K562 (cell line): ENCODE data around the gene WDR18. TPM values are rescaled to one million over a fixed set of nuclear protein-coding genes. Genes with fewer than 3 reads are reported as not detected.

ENCODE experiments used
- CTCFL ChIP-seq: IDR thresholded peaks from 2 replicates; pipeline ENCODE4 v1.6.1; 2011; ENCODE audit warnings: borderline replicate concordance, low read depth, mild to moderate bottlenecking, moderate library complexity, low read length; ENCODE audit not compliant: insufficient read depth, poor library complexity, severe bottlenecking
- DLX4 ChIP-seq: fragments of 250-450 bp; sonication (Bioruptor Pico); IDR thresholded peaks from 2 replicates; pipeline ENCODE4 v1.6.1; 2021; ENCODE audit warnings: mild to moderate bottlenecking
- ELF1 ChIP-seq: fragments of 200-800 bp; sonication (Bioruptor generic); IDR thresholded peaks from 2 replicates; pipeline ENCODE4 v1.6.1; 2016; ENCODE audit warnings: missing genetic modification characterization, missing compliant biosample characterization
- ETV1 ChIP-seq: fragments of 450-650 bp; conservative IDR thresholded peaks from 2 replicates; pipeline ENCODE4 v1.6.1; 2016; ENCODE audit warnings: missing genetic modification characterization, control low read depth, low read depth, missing compliant biosample characterization
- ETV6 ChIP-seq, 3 experiments: fragments of 150-350 bp in 1 of 3; sonication (generic) in 1 of 3; formaldehyde crosslinking in 1 of 3; IDR thresholded peaks; 2 replicates each; pipeline versions ENCODE4 v1.6.1 to v1.8.0; 2014 to 2022; ENCODE audit warnings: borderline replicate concordance in 2 of 3, low read depth in 2 of 3, antibody characterized with exemption in 1 of 3, low read length in 1 of 3, mild to moderate bottlenecking in 1 of 3, missing genetic modification reagents in 1 of 3
- FOXJ3 ChIP-seq: sonication (generic); formaldehyde crosslinking; IDR thresholded peaks from 2 replicates; pipeline ENCODE4 v1.4.0; 2020; ENCODE audit warnings: mild to moderate bottlenecking, missing genetic modification reagents
- HMG20A ChIP-seq: fragments of 450-650 bp; formaldehyde crosslinking; conservative IDR thresholded peaks from 2 replicates; pipeline ENCODE4 v1.4.0; 2020; ENCODE audit warnings: mild to moderate bottlenecking, mixed read lengths
- JUNB ChIP-seq: fragments of 450-650 bp; formaldehyde crosslinking; conservative IDR thresholded peaks from 2 replicates; pipeline ENCODE4 v1.4.0; 2020; ENCODE audit warnings: mild to moderate bottlenecking
- LEF1 ChIP-seq: fragments of 450-650 bp; IDR thresholded peaks from 2 replicates; pipeline ENCODE4 v1.6.1; 2016; ENCODE audit warnings: mild to moderate bottlenecking
- MYBL2 ChIP-seq, 2 experiments: fragments of 450-650 bp in 1 of 2; sonication (generic) in 1 of 2; formaldehyde crosslinking in 1 of 2; IDR thresholded peaks; 2 replicates each; pipeline versions ENCODE4 v1.6.1 to v1.8.1; 2017 to 2022; ENCODE audit warnings: borderline replicate concordance in 1 of 2, inconsistent platforms in 1 of 2, low read depth in 1 of 2, mild to moderate bottlenecking in 1 of 2, missing genetic modification reagents in 1 of 2, moderate library complexity in 1 of 2
- NCOA2 ChIP-seq, 2 experiments: fragments of 450-650 bp; IDR thresholded peaks; 2 replicates each; pipeline ENCODE4 v1.6.1; 2018; ENCODE audit warnings: mild to moderate bottlenecking in 2 of 2, moderate library complexity in 1 of 2; ENCODE audit not compliant: partially characterized antibody in 2 of 2
- NR2F6 ChIP-seq: fragments of 450-650 bp; formaldehyde crosslinking; IDR thresholded peaks from 2 replicates; pipeline ENCODE4 v1.4.0; 2020; ENCODE audit warnings: mild to moderate bottlenecking
- PHB ChIP-seq: fragments of 250-450 bp; sonication (Bioruptor Pico); IDR thresholded peaks from 2 replicates; pipeline ENCODE4 v1.5.0; 2021
- TEAD4 ChIP-seq, 2 experiments: sonication (generic) in 1 of 2; formaldehyde crosslinking in 1 of 2; IDR thresholded peaks; 2 replicates each; pipeline versions ENCODE4 v1.6.1 to v1.8.0; 2012 to 2022; ENCODE audit warnings: borderline replicate concordance in 1 of 2, inconsistent platforms in 1 of 2, low read length in 1 of 2, mild to moderate bottlenecking in 1 of 2, missing genetic modification reagents in 1 of 2
- TRIM24 ChIP-seq, 2 experiments: fragments of 450-650 bp; IDR thresholded peaks; 2 replicates each; pipeline ENCODE4 v1.6.1; 2016
- ZNF146 ChIP-seq: IDR thresholded peaks from one replicate; pipeline ENCODE4 v1.6.1; 2018; ENCODE audit warnings: missing compliant biosample characterization; ENCODE audit not compliant: unreplicated experiment
- ZNF23 ChIP-seq: fragments of 250-450 bp; sonication (Bioruptor Pico); IDR thresholded peaks from 2 replicates; pipeline ENCODE4 v1.4.0; 2020; ENCODE audit warnings: mild to moderate bottlenecking
- ZNF232 ChIP-seq: sonication (generic); formaldehyde crosslinking; IDR thresholded peaks from 2 replicates; pipeline ENCODE4 v1.8.0; 2022; ENCODE audit warnings: mild to moderate bottlenecking, missing genetic modification reagents
- ZNF282 ChIP-seq: sonication (generic); formaldehyde crosslinking; IDR thresholded peaks from 2 replicates; pipeline ENCODE4 v1.8.1; 2023; ENCODE audit warnings: missing genetic modification reagents
- ZNF347 ChIP-seq: fragments of 450-650 bp; formaldehyde crosslinking; IDR thresholded peaks from 2 replicates; pipeline ENCODE4 v1.4.0; 2020; ENCODE audit warnings: low read depth, mild to moderate bottlenecking, moderate library complexity
- polyA plus RNA-seq, 8 experiments: library from polyadenylated mRNA; depleted of rRNA in 4 of 8; stranded (reverse) in 5 of 8; unstranded in 3 of 8; fragments of >200 nt; fragmentation: Nextera tagmentation in 2 of 8; fragmentation: Illumina TruSeq in 1 of 8; extraction: Ambion mirVana in 2 of 8; extraction: Trizol in 1 of 8; gene quantifications; 2 replicates each; pipeline versions ENCODE4 v1.2.1 to v1.2.3, GENCODE V29; 2011 to 2014; ENCODE audit warnings: inconsistent platforms in 1 of 8, missing spikeins in 1 of 8
- total RNA-seq, 7 experiments: library from RNA; depleted of rRNA in 6 of 7; stranded (reverse); fragments of >200 nt in 6 of 7; fragmentation: Illumina TruSeq in 2 of 7; extraction: Trizol in 2 of 7; gene quantifications; 2 replicates each; pipeline versions ENCODE4 v1.2.1 to v1.2.3, GENCODE V29; 2011 to 2021; ENCODE audit warnings: low replicate concordance in 1 of 7
- TF ChIP-seq, protein P1 (sequence below): IDR thresholded peaks from 2 replicates; pipeline ENCODE4 v1.6.1; 2012; ENCODE audit warnings: low read depth, low read length, improper control_type of control experiment, borderline replicate concordance
- TF ChIP-seq, protein P2 (sequence below): fragments of 250-450 bp; sonication (Bioruptor Pico); IDR thresholded peaks from 2 replicates; pipeline ENCODE4 v1.5.0; 2021

WDR18 gene
- total and polyA plus RNA-seq, 9 of the 15 experiments (the other 6 are each of a cell fraction or from before 2014, with no cell fraction given), result 0.65 to 181 (median 30.1) TPM

- TF ChIP-seq, protein P1, sequence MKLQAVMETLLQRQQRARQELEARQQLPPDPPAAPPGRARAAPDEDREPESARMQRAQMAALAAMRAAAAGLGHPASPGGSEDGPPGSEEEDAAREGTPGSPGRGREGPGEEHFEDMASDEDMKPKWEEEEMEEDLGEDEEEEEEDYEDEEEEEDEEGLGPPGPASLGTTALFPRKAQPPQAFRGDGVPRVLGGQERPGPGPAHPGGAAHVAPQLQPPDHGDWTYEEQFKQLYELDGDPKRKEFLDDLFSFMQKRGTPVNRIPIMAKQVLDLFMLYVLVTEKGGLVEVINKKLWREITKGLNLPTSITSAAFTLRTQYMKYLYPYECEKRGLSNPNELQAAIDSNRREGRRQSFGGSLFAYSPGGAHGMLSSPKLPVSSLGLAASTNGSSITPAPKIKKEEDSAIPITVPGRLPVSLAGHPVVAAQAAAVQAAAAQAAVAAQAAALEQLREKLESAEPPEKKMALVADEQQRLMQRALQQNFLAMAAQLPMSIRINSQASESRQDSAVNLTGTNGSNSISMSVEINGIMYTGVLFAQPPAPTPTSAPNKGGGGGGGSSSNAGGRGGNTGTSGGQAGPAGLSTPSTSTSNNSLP, result no peak
- TF ChIP-seq HMG20A (CRISPR knock-in tag), result no peak
- TF ChIP-seq PHB (CRISPR knock-in tag), result no peak
- no peak for TF ChIP-seq ELF1
- TF ChIP-seq FOXJ3 (CRISPR knock-in tag), result no peak
- TF ChIP-seq NCOA2 (IDR thresholded peaks at IDR 0.05; ENCODE audit: partially characterized antibody in 2 of 2), result no peak
- TF ChIP-seq, protein P2, sequence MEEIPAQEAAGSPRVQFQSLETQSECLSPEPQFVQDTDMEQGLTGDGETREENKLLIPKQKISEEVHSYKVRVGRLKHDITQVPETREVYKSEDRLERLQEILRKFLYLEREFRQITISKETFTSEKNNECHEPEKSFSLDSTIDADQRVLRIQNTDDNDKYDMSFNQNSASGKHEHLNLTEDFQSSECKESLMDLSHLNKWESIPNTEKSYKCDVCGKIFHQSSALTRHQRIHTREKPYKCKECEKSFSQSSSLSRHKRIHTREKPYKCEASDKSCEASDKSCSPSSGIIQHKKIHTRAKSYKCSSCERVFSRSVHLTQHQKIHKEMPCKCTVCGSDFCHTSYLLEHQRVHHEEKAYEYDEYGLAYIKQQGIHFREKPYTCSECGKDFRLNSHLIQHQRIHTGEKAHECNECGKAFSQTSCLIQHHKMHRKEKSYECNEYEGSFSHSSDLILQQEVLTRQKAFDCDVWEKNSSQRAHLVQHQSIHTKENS (CRISPR knock-in tag), result no peak
- no peak for TF ChIP-seq CTCFL
- no peak for TF ChIP-seq TRIM24 (IDR thresholded peaks at IDR 0.05)
- TF ChIP-seq ETV6 (IDR thresholded peaks at IDR 0.05; ENCODE audit: borderline replicate concordance in 1 of 2, low read depth in 2 of 2, low read length in 1 of 2), result no peak
- TF ChIP-seq ETV6 (CRISPR knock-in tag; IDR thresholded peaks at IDR 0.05; ENCODE audit: borderline replicate concordance), result no peak
- no peak for TF ChIP-seq LEF1
- TF ChIP-seq ZNF282 (CRISPR knock-in tag), result no peak
- no peak for TF ChIP-seq DLX4
- TF ChIP-seq ZNF347 (CRISPR knock-in tag), result no peak
- no peak for TF ChIP-seq JUNB
- TF ChIP-seq NR2F6, result no peak
- TF ChIP-seq ZNF232, result no peak
- TF ChIP-seq ZNF146 (CRISPR knock-in tag), result no peak
- no peak for TF ChIP-seq ZNF23 (CRISPR knock-in tag)
- no peak for TF ChIP-seq MYBL2 (IDR thresholded peaks at IDR 0.05; ENCODE audit: low read depth)
- TF ChIP-seq MYBL2 (CRISPR knock-in tag; IDR thresholded peaks at IDR 0.05; ENCODE audit: borderline replicate concordance), result no peak
- peak; percentile 19; the same call in 1 of the 2 replicates for TF ChIP-seq TEAD4 (IDR thresholded peaks at IDR 0.05; ENCODE audit: low read length)
- TF ChIP-seq TEAD4 (CRISPR knock-in tag; IDR thresholded peaks at IDR 0.05; ENCODE audit: borderline replicate concordance), result no peak
- no peak for TF ChIP-seq ETV1 (tag)
Measured at GRCh38 chr19:952680-953444, 31.3 kb upstream of the WDR18 start (continued).
